HUDEP-2 (cell line): Measurements from ENCODE around the gene GZMM.

ENCODE experiments used
- DNase-seq, 76 experiments: peaks; one replicate each; lab custom pipeline; 2025; ENCODE audit not compliant: unreplicated experiment in 76 of 76; lab: John Stamatoyannopoulos, UW

The GZMM gene

GRCh38 chr19:543910-544608, at the start of gene GZMM:
GZMM (plus strand) TSS chr19:544053; CDS start chr19:544072, 19 bp downstream.
- DNase-seq: no peak

DNA sequence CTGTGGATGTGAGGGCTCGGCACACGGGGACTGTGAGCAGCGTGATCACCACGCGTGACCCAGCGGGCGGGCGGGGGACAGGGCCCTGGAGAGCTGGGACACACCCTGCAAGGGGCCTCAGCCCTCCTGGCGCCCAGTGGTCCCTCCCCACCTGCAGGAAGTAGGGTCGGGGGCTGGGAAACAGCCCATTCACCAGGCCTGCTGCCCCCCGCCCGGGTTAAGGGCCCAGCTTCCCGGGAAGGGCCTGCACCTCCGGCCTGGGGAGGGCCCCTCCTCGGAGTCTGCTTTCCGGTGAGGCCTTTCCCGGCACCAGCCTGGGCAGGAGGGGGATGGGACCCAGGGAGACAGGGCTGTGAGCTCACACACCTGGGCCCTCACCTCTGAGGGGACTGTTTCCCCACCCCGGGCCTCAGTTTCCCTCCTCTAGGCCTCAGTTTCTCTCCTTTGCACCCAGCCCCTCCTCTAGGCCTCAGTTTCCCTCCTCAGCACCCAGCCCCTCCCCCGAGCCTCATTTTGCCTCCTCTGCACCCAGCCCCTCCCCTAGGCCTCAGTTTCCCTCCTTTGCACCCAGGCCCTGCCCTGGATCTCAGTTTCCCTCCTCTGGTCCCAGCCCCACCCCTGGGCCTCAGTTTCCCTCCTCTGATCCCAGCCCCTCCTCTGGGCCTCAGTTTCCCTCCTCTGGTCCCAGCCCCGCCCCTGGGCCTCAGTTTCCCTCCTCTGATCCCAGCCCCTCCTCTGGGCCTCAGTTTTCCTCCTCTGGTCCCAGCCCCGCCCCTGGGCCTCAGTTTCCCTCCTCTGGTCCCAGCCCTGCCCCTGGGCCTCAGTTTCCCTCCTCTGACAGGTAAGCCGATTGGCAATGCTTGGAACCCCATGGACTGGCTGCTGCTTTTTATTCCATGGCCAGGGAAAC, 49.4 kb upstream of the GZMM start:
- DNase-seq: peak in 3 of 76 experiments; percentile 16 to 33 (median 21)

DNA sequence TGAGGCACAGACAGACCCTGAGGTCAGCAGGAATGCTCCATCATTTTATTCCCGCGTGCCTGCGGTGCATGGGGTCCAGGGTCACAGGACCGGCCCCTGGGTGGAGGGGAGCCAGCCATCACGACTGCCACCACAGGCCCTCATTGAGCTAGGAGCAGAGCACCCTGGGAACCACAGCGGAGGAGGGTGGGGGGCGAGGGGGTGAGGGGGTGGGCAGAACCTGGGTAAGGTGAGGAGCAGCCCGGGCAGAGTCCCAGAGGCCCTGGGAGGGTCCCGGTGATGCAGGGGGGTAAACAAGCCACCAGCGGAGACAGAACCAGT, 48.8 kb upstream of the GZMM start:
- DNase-seq: no peak

DNA sequence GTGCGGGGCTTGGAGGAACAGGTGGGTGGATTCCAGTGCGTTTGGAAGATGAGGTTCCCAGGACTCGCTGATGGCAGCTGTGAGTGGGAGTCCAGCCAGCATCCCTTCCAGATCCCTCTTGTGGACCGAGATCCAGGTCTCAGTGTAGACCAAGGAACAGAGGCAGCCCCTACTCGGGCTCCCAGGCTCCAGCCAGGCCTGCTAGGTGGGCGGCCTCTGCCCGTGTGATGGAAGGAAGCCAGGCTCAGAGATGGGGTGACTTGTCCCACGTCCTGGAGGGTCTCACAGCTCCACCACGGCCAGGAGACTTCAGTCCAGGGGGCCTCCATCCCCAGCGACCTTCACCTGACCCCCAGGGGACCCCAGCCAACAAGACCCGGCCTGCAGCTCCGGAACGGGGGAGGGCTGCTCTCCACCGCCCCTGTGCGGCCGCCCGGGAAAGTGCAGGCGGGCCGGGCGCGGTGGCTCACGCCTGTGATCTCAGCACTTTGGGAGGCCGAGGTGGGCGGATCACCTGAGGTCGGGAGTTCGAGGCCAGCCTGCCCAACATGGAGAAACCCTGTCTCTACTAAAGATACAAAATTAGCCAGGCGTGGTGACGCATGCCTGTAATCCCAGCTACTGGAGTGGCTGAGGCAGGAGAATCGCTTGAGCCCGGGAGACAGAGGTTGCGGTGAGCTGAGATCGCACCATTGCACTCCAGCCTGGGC, 48.3 kb upstream of the GZMM start:
- DNase-seq: peak in 40 of 76 experiments; percentile 19 to 72 (median 40)

GRCh38 chr19:496112-496665, 47.7 kb upstream of the GZMM start, which contains the start of gene MADCAM1:
MADCAM1 (plus strand) TSS chr19:496486; CDS start chr19:496500, 14 bp downstream.
- DNase-seq: no peak

GRCh38 chr19:496986-497385, 46.9 kb upstream of the GZMM start:
- DNase-seq: no peak

DNA sequence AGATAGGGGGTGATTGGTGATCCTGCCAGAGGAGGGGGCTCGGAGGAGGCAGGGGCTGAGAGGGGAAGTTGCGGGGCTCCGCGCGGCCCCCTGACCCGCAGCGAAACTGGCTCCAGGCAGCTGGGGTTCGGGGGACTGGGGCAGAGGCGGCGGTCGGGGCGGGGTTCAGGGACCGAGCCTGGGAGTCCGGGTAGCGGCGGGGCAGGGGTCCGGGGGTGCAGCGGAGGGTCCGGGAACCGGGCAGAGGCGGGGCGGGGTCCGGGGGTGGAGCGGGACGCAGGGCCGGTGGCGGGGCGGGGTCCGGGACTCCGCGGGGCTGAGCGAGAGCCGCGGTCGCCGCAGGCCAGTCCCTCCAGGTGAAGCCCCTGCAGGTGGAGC, 46.4 kb upstream of the GZMM start:
- DNase-seq: no peak

- no peak for DNase-seq
These were observed 45.9 kb upstream of the GZMM start for GRCh38 chr19:497869-498510.

DNA sequence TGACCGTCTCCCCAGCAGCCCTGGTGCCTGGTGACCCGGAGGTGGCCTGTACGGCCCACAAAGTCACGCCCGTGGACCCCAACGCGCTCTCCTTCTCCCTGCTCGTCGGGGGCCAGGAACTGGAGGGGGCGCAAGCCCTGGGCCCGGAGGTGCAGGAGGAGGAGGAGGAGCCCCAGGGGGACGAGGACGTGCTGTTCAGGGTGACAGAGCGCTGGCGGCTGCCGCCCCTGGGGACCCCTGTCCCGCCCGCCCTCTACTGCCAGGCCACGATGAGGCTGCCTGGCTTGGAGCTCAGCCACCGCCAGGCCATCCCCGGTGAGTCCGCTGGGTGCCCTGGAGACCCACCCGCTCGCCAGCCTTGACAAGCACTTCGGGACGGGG, 45.4 kb upstream of the GZMM start:
- no peak for DNase-seq

DNA sequence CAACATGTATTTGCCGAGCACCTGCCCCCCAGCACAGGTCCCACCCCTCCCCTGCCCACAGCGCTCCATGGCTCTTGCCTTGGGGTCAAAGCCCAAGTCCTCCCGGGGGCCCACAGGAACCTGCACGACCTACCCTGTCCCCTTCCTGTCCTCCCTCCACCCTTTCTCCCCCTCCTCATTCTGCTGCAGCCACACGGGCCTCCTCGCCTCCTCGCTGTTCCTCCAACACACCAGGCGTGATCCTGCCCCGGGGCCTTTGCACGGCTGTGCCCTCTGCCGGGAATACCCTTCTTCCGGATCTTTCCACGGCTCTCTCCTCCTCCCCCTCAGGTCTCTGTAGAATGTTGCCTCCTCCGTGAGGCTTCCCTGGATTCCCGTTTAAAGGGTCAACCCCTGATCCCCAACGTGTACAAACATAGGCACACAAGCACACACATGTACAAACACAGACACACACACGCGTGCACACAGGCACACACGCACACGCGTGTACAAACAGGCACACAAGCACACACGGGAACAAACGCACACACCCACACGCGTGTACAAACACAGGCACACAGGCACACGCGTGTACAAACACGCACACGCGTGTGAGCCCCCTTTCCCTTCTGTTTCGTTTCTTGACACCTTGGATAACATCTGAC, 44.8 kb upstream of the GZMM start:
- no peak for DNase-seq

DNA sequence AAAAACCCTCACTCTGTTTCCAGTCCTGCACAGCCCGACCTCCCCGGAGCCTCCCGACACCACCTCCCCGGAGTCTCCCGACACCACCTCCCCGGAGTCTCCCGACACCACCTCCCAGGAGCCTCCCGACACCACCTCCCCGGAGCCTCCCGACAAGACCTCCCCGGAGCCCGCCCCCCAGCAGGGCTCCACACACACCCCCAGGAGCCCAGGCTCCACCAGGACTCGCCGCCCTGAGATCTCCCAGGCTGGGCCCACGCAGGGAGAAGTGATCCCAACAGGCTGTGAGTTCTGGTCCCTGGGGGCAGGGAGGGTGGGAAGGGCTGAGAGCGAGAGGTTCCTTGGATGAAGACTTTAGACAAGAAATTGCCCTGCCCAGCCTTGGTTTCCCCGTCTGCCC, 42.2 kb upstream of the GZMM start:
- DNase-seq: no peak

DNA sequence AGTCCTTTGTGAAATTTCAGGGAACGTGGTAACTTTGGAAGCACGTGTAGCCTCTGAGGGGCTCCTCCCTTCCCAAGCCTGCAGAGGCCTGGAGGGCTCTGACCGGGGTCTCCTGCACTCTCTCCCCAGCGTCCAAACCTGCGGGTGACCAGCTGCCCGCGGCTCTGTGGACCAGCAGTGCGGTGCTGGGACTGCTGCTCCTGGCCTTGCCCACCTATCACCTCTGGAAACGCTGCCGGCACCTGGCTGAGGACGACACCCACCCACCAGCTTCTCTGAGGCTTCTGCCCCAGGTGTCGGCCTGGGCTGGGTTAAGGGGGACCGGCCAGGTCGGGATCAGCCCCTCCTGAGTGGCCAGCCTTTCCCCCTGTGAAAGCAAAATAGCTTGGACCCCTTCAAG, 39.2 kb upstream of the GZMM start:
- no peak for DNase-seq

DNA sequence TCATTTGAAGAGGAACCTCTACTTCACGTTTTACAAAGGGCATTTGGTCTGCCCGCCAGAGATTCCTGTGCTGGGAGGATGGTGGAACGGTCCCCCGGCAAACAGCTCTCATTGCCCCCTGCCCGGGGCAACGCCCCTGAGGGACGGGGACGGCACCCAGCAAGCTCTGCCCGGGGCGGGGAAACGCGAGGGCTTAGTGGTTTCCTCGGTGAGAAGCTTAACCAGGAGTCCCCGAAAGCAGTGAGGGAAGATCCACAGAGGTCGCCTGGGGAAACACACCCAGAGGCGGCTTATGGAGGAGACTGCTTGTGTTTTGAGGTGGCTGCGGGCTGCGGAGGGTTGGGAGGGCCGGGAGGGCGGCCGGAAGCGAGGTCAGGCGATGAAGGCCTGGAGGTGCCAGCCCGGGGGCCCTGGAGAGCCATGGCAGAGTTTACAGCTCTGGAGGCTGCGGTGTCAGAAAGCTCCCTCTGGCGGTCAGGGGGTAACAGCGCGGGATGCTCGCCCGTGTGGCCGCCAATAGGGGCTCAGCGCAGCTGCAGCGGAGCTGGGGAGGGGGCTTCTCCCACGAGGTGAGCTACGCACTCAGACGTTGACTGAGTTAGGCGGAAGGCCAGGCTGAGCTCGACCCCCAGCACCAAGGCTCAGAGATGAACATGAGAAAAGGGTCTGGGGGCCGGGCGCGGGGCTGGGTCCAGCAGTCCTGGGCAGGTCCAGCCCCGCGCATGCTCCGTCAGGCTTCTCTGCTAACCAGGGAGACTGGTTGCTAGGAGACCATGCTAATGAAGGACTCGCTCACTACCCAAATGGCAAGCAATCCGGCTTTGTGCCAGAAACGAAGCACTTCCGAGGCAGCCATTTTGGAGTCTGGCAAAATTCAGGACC, 37.2 kb upstream of the GZMM start:
- DNase-seq: peak; percentile 90 to 100 (median 99)

DNA sequence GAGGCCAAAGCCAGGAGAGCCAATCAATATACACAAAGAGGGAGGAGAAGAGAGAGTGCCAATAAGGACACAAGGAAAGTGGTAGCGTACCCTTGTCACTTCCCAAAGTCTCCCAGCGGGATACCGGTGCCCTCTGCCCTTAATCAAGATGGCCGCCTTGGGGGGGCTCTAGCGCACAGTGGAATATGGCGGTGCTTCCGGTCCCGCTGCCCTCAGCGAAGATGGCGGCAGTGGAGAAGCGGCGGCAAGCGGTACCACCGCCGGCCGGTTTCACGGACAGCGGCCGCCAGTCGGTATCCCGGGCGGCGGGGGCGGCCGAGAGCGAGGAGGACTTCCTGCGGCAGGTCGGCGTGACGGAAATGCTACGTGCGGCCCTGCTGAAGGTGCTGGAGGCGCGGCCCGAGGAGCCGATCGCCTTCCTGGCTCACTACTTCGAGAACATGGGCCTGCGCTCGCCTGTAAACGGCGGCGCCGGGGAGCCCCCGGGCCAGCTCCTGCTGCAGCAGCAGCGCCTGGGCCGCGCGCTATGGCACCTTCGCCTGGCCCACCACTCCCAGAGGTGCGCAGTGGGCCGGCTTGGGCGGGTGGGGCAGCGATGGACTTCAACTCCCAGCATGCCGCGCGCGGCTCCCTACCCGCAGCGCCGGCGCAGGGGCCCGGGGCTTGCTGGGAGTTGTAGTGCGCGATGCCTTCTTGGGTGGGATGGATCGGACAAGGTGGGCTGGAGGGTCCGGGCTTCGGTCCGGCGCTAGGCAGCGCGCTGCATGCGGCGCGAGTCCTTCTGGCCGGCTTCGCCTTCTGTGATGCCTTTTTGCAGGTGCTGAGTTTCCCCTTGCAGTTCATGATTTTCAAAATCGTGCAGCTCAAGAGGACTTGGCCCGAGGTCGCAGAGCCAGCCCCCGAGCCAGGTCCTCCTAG, 36.3 kb upstream of the GZMM start, which contains the start of gene TPGS1:
TPGS1 (plus strand) TSS at position 212 of the 918 bp plus-strand sequence; CDS start at position 222, 10 bp downstream.
- DNase-seq: peak in 70 of 76 experiments; percentile 19 to 100 (median 86)

- DNase-seq: no peak
These were observed 35.4 kb upstream of the GZMM start for GRCh38 chr19:508204-509150.

- peak in 74 of 76 experiments; percentile 55 to 98 (median 93) for DNase-seq
These were observed 33.2 kb upstream of the GZMM start for GRCh38 chr19:510606-511100.
